Upper lobe of right lung (tissue), 1 donor: ENCODE results near the gene TET3. TPM values are rescaled to one million over a fixed set of nuclear protein-coding genes. Genes with fewer than 3 reads are reported as not detected.
A peak's percentile ranks its signal among the peaks of the same experiment; 100 is the strongest.

ENCODE experiments used
- ATAC-seq: fragments of 200-7000 bp; cut with Tn5 transposase; one replicate; pipeline ENCODE4 v1.9.1; 2020; ENCODE audit warnings: mild to moderate bottlenecking, moderate library complexity
- DNase-seq: peaks from one replicate; pipeline ENCODE4 v3.0.0-alpha.2; 2020
- H3K27ac ChIP-seq: fragments of 200-600 bp; one replicate; pipeline ENCODE4 v1.8.0; 2022
- H3K27me3 ChIP-seq: fragments of 200-600 bp; one replicate; pipeline ENCODE4 v1.8.0; 2022; ENCODE audit warnings: mild to moderate bottlenecking
- H3K36me3 ChIP-seq: fragments of 200-600 bp; one replicate; pipeline ENCODE4 v1.8.0; 2022
- H3K4me1 ChIP-seq: fragments of 200-600 bp; one replicate; pipeline ENCODE4 v1.8.0; 2022
- H3K4me3 ChIP-seq: fragments of 200-600 bp; one replicate; pipeline ENCODE4 v1.8.0; 2022; ENCODE audit warnings: mild to moderate bottlenecking
- H3K9me3 ChIP-seq: fragments of 200-600 bp; one replicate; pipeline ENCODE4 v1.8.0; 2022
- intact Hi-C: fragments of 100-400 bp; cut with DNase I; formaldehyde crosslinking; loops from one replicate; pipeline ENCODE4 v1.11.0; 2022
- total RNA-seq: library from RNA; stranded (reverse); fragmentation: NEBNext Ultra II Directional; extraction: Animal tissue kit (Norgen Biotek cat#: 25700); gene quantifications from one replicate; pipeline ENCODE4 v1.2.1, GENCODE V29; 2021
- TF ChIP-seq, protein P1 (sequence below): fragments of 200-600 bp; IDR thresholded peaks from one replicate; pipeline ENCODE4 v1.8.0; 2022; ENCODE audit warnings: antibody characterized with exemption
- donor health status: DM: no; HTN: yes; CAD: no; lungs with severe emphysema.

The TET3 gene
- total RNA-seq, 1 donor from 2014 or later: 19.9 TPM

DNA sequence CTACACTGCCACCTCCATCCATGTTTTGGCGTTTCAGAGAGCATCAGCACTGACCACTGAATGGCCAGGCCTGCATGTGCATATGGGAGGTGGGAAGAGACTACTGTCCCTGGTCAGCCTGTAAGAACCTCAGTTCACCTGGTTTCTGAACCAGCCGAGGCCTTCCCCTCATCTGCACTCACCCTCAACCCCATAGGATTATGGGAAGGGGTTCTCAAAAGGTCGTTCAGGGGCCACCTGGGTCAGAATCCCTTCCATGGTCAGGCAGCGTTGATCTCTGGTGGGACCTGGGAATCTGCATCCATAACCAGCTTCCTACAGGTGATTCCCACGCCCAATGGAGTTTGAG is 36.7 kb downstream of the TET3 start:
- no peaks in the 10 kb centered on the region for H3K9me3 ChIP-seq
- ATAC-seq: peak; percentile 5
- no peak for DNase-seq
- no peaks in the 10 kb centered on the region for H3K27me3 ChIP-seq
- TF ChIP-seq, protein P1, sequence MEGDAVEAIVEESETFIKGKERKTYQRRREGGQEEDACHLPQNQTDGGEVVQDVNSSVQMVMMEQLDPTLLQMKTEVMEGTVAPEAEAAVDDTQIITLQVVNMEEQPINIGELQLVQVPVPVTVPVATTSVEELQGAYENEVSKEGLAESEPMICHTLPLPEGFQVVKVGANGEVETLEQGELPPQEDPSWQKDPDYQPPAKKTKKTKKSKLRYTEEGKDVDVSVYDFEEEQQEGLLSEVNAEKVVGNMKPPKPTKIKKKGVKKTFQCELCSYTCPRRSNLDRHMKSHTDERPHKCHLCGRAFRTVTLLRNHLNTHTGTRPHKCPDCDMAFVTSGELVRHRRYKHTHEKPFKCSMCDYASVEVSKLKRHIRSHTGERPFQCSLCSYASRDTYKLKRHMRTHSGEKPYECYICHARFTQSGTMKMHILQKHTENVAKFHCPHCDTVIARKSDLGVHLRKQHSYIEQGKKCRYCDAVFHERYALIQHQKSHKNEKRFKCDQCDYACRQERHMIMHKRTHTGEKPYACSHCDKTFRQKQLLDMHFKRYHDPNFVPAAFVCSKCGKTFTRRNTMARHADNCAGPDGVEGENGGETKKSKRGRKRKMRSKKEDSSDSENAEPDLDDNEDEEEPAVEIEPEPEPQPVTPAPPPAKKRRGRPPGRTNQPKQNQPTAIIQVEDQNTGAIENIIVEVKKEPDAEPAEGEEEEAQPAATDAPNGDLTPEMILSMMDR: no peak
- H3K27ac ChIP-seq: no peak overlapping the region
- intact Hi-C loops: no loop called here
- H3K4me1 ChIP-seq: peaks cover 12% of the 10 kb centered on the region
- no peak overlapping the region for H3K4me3 ChIP-seq
- no peaks in the 10 kb centered on the region for H3K36me3 ChIP-seq

DNA sequence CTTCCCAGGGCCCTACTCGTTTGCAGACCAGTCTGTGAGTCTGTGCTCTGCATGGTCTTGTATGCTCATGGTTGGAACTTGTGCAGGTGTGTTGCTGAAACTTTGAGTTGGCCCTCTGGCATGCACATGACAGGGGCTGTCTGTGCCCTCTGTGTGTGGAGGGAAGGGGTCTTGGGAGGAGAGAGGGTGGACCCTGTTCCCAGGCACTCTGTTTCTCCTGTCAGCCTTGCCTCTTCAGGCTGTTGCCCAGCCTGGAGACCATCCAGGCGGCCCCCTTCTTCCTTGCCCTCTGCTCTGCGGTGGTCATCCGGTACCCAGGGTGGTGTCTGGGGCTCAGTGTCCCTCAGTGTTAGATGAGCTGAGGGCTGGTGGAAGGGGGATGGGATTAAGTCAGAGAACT is 39.5 kb downstream of the TET3 start:
- no peaks in the 10 kb centered on the region for H3K36me3 ChIP-seq
- ATAC-seq (no peak), DNase-seq (no peak)
- no peak overlapping the region for H3K27ac ChIP-seq
- H3K9me3 ChIP-seq: no peaks in the 10 kb centered on the region
- H3K27me3 ChIP-seq: no peaks in the 10 kb centered on the region
- no peak overlapping the region for H3K4me3 ChIP-seq
- TF ChIP-seq, protein P1: no peak
- intact Hi-C loops: no loop called here
- peaks cover 16% of the 10 kb centered on the region for H3K4me1 ChIP-seq

DNA sequence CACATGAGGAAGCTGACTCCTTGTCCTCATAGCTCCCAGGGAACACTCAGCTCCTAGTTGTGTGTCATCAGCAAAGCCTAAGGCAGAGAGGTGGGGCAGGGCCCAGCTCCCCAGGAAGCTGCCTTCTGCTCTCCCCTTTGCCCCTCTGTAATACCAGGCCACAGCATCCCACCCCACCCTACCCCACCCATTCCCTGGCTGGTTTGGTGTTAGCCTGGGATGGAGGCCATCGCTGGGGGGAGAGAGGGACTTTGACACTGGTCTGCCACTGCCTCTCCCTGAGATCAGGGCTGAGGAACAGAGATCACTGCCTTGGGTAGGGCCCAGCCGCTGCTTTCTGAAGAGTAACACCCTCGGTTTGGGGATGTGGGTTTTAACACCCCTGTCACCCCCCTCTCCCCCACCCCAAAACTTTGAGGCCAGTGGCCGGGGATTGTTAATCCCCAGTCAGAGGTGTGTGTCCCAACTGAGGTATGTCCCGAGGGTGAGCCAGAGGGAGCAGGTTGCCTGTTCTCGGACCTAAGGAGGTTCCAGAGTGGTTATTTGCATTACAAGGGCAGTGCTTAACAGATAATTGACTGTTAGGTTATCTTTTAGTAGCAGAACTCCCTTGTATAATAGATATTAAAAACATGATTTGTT is 41.4 kb downstream of the TET3 start:
- TF ChIP-seq, protein P1: no peak
- no peak overlapping the region for H3K4me3 ChIP-seq
- H3K27me3 ChIP-seq: no peaks in the 10 kb centered on the region
- no peak overlapping the region for H3K27ac ChIP-seq
- peaks cover 12% of the 10 kb centered on the region for H3K4me1 ChIP-seq
- H3K36me3 ChIP-seq: no peaks in the 10 kb centered on the region
- DNase-seq (no peak), ATAC-seq (peak; percentile 43)
- no peaks in the 10 kb centered on the region for H3K9me3 ChIP-seq
- intact Hi-C loops: no loop called here

DNA sequence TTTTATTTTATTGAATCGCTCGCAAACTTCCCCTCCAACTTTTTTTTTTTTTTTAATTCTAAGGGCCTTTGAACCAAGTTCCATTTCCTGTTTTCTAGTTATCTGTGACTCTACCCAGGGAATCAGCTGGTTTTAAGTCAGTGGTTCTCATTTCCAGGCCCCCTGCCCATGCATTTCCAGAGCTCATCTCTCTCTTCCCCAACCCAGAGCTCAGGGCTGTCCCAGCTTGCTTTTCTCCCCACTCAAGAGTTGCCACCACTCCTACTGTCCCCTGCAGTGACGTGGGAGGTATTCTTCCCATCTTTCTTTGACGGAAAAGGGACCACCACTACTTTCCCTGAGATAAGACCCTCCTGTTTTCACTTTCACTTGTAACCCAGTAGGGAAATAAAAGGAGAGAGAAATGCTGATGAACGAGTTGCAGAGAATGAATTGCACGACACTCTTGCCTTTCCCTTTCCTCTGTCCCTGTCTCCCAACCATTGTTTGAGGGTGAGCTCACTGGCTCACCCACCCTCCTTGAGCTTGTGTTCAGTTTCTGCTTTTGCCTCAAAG is 42.1 kb downstream of the TET3 start:
- intact Hi-C loops: no loop called here
- Histone ChIP-seq H3K27me3 (no peaks in the 10 kb centered on the region), H3K27ac (no peak overlapping the region), H3K9me3 (no peaks in the 10 kb centered on the region), H3K4me1 (peaks cover 11% of the 10 kb centered on the region), H3K36me3 (no peaks in the 10 kb centered on the region), H3K4me3 (no peak overlapping the region)
- no peak for DNase-seq
- TF ChIP-seq, protein P1: no peak
- peak; percentile 43 for ATAC-seq

DNA sequence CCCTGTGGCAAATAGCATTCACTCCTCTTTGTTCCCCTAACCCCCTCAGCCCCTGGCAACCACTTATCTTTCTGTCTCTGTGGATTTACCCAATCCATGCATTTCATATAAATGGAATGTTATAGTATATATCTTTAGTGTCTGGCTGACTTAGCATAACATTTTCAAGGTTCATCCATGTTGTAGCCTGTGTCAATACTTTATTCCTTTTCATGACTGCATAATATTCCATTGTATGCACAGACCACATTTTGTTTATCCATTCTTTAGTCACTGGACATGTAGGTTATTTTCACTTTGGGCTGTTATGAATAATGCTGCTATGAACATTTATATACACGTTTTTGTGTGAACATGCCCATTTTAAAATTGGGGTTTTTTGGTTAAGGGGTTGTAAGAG is 42.8 kb downstream of the TET3 start:
- Histone ChIP-seq H3K27me3 (no peaks in the 10 kb centered on the region), H3K4me3 (no peak overlapping the region), H3K27ac (no peak overlapping the region), H3K9me3 (no peaks in the 10 kb centered on the region), H3K4me1 (peaks cover 16% of the 10 kb centered on the region), H3K36me3 (no peaks in the 10 kb centered on the region)
- ATAC-seq (no peak), DNase-seq (no peak)
- TF ChIP-seq, protein P1: no peak
- intact Hi-C loops: no loop called here
